GM23338 (cell line): ENCODE measurements around the gene TRIOBP. TPM values are rescaled to one million over a fixed set of nuclear protein-coding genes. Genes with fewer than 3 reads are reported as not detected.

Experiments
- ATAC-seq: fragments of 200-7000 bp; cut with Tn5 transposase; 3 replicates; pipeline ENCODE4 v1.9.1; 2020
- DNase-seq: peaks from one replicate; pipeline ENCODE4 v3.0.0-alpha.2; 2015; ENCODE audit warnings: low spot score
- H2AFZ ChIP-seq: fragments of 200-600 bp; sonication (generic); 2 replicates; pipeline ENCODE4 v1.8.0; 2016; ENCODE audit warnings: antibody characterized with exemption, mild to moderate bottlenecking, moderate library complexity
- H3F3A ChIP-seq: fragments of 200-600 bp; sonication (generic); replicated peaks from 2 replicates; pipeline ENCODE4 v1.8.0; 2017; ENCODE audit warnings: antibody characterized with exemption, mixed run types, low read depth
- H3K27ac ChIP-seq: fragments of 200-600 bp; sonication (generic); 2 replicates; pipeline ENCODE4 v1.6.1; 2016; ENCODE audit warnings: low read depth
- H3K27me3 ChIP-seq: fragments of 200-600 bp; sonication (generic); 2 replicates; pipeline ENCODE4 v1.8.0; 2016; ENCODE audit warnings: mild to moderate bottlenecking, mixed run types, moderate library complexity; ENCODE audit not compliant: insufficient read depth
- H3K36me3 ChIP-seq: fragments of 200-600 bp; sonication (generic); 2 replicates; pipeline ENCODE4 v1.8.0; 2016; ENCODE audit warnings: mild to moderate bottlenecking; ENCODE audit not compliant: insufficient read depth
- H3K4me1 ChIP-seq: fragments of 200-600 bp; sonication (generic); 2 replicates; pipeline ENCODE4 v1.8.0; 2016; ENCODE audit warnings: mild to moderate bottlenecking, moderate library complexity; ENCODE audit not compliant: insufficient read depth
- H3K4me2 ChIP-seq: fragments of 200-600 bp; sonication (generic); 2 replicates; pipeline ENCODE4 v1.7.1; 2017; ENCODE audit warnings: mixed run types
- H3K4me3 ChIP-seq: fragments of 200-600 bp; sonication (generic); 2 replicates; pipeline ENCODE4 v1.6.1; 2016; ENCODE audit warnings: mixed run types
- H3K79me2 ChIP-seq: fragments of 200-600 bp; sonication (generic); replicated peaks from 2 replicates; pipeline ENCODE4 v1.8.0; 2017; ENCODE audit warnings: mild to moderate bottlenecking; ENCODE audit not compliant: insufficient read depth
- H3K9me2 ChIP-seq: fragments of 200-600 bp; sonication (generic); 2 replicates; pipeline ENCODE4 v1.8.0; 2017; ENCODE audit not compliant: insufficient read depth
- H4K20me1 ChIP-seq: fragments of 200-600 bp; sonication (generic); replicated peaks from 2 replicates; pipeline ENCODE4 v1.8.0; 2017; ENCODE audit warnings: mild to moderate bottlenecking; ENCODE audit not compliant: insufficient read depth
- H3K27ac Mint-ChIP-seq: 2 replicates; pipeline ENCODE4 v1.8.0; 2020; ENCODE audit warnings: inconsistent platforms, mild to moderate bottlenecking, moderate library complexity, mixed read lengths
- H3K27me3 Mint-ChIP-seq: 3 replicates; pipeline ENCODE4 v1.8.0; 2022; ENCODE audit warnings: low read depth, mild to moderate bottlenecking, moderate library complexity, mixed read lengths, inconsistent platforms; ENCODE audit not compliant: insufficient read depth, poor library complexity
- H3K36me3 Mint-ChIP-seq: 3 replicates; pipeline ENCODE4 v1.8.0; 2021; ENCODE audit warnings: low read depth, mild to moderate bottlenecking, inconsistent platforms, moderate library complexity, mixed read lengths
- H3K4me1 Mint-ChIP-seq: 3 replicates; pipeline ENCODE4 v1.8.0; 2020; ENCODE audit warnings: mild to moderate bottlenecking, inconsistent platforms, mixed read lengths
- H3K4me3 Mint-ChIP-seq: 3 replicates; pipeline ENCODE4 v1.8.0; 2021; ENCODE audit warnings: moderate library complexity, mild to moderate bottlenecking, inconsistent platforms, mixed read lengths
- H3K9me3 Mint-ChIP-seq: 3 replicates; pipeline ENCODE4 v1.8.0; 2020; ENCODE audit warnings: moderate library complexity, mild to moderate bottlenecking, inconsistent platforms, mixed read lengths
- CREB1 ChIP-seq: fragments of 250-450 bp; sonication (Bioruptor Pico); IDR thresholded peaks from 2 replicates; pipeline ENCODE4 v1.5.0; 2020; ENCODE audit warnings: low read depth, mild to moderate bottlenecking, moderate library complexity
- EZH2phosphoT487 ChIP-seq: fragments of 200-600 bp; sonication (generic); IDR thresholded peaks from one replicate; pipeline ENCODE4 v1.8.1; 2018; ENCODE audit warnings: antibody characterized with exemption; ENCODE audit not compliant: unreplicated experiment
- NANOG ChIP-seq: IDR thresholded peaks from 2 replicates; pipeline ENCODE4 v1.6.1; 2016; ENCODE audit warnings: antibody characterized with exemption, borderline replicate concordance
- STAT1 ChIP-seq: IDR thresholded peaks from one replicate; pipeline ENCODE4 v1.6.1; 2016; ENCODE audit warnings: antibody characterized with exemption; ENCODE audit not compliant: unreplicated experiment
- ZNF114 ChIP-seq: fragments of 250-450 bp; sonication (Bioruptor Pico); IDR thresholded peaks from 2 replicates; pipeline ENCODE4 v1.5.0; 2020; ENCODE audit warnings: mild to moderate bottlenecking, moderate library complexity
- ZNF462 ChIP-seq: fragments of 250-450 bp; sonication (Bioruptor Pico); IDR thresholded peaks from 2 replicates; pipeline ENCODE4 v1.5.0; 2020; ENCODE audit warnings: mild to moderate bottlenecking, moderate library complexity
- polyA plus RNA-seq: library from polyadenylated mRNA; unstranded; fragments of >200 nt; fragmentation: Nextera tagmentation; extraction: Ambion mirVana; gene quantifications from 2 replicates; pipeline ENCODE4 v1.2.1, GENCODE V29; 2016
- total RNA-seq: library from RNA; depleted of rRNA; stranded (reverse); fragments of >200 nt; shearing (Covaris generic); gene quantifications from 2 replicates; pipeline ENCODE4 v1.2.3, GENCODE V29; 2014
- TF ChIP-seq, protein P1 (sequence below): IDR thresholded peaks from one replicate; pipeline ENCODE4 v1.6.1; 2018; ENCODE audit warnings: antibody characterized with exemption; ENCODE audit not compliant: unreplicated experiment

The TRIOBP gene
- total and polyA plus RNA-seq, 2 experiments from 2014 or later: 21.4 to 48.4 TPM

GRCh38 chr22:37792494-37792893, 95.6 kb downstream of the TRIOBP start:
- no peaks in the 10 kb centered on the region for H3K4me1 ChIP-seq
- H3K79me2 ChIP-seq: no peaks in the 10 kb centered on the region
- H3K4me2 ChIP-seq: no peak overlapping the region
- TF ChIP-seq ZNF462 (CRISPR knock-in tag): no peak
- TF ChIP-seq NANOG: no peak
- TF ChIP-seq, protein P1, sequence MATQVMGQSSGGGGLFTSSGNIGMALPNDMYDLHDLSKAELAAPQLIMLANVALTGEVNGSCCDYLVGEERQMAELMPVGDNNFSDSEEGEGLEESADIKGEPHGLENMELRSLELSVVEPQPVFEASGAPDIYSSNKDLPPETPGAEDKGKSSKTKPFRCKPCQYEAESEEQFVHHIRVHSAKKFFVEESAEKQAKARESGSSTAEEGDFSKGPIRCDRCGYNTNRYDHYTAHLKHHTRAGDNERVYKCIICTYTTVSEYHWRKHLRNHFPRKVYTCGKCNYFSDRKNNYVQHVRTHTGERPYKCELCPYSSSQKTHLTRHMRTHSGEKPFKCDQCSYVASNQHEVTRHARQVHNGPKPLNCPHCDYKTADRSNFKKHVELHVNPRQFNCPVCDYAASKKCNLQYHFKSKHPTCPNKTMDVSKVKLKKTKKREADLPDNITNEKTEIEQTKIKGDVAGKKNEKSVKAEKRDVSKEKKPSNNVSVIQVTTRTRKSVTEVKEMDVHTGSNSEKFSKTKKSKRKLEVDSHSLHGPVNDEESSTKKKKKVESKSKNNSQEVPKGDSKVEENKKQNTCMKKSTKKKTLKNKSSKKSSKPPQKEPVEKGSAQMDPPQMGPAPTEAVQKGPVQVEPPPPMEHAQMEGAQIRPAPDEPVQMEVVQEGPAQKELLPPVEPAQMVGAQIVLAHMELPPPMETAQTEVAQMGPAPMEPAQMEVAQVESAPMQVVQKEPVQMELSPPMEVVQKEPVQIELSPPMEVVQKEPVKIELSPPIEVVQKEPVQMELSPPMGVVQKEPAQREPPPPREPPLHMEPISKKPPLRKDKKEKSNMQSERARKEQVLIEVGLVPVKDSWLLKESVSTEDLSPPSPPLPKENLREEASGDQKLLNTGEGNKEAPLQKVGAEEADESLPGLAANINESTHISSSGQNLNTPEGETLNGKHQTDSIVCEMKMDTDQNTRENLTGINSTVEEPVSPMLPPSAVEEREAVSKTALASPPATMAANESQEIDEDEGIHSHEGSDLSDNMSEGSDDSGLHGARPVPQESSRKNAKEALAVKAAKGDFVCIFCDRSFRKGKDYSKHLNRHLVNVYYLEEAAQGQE: no peak
- no peak for TF ChIP-seq ZNF114 (CRISPR knock-in tag)
- no peak for TF ChIP-seq EZH2phosphoT487
- no peak for TF ChIP-seq CREB1 (CRISPR knock-in tag)
- no peak for TF ChIP-seq STAT1
- H3F3A ChIP-seq: no peaks in the 10 kb centered on the region
- no peaks in the 10 kb centered on the region for H3K36me3 Mint-ChIP-seq
- no peak overlapping the region for H2AFZ ChIP-seq
- H3K4me1 Mint-ChIP-seq: 0 out of 3 replicates have a peak, but pooled peaks cover 3% of the 10 kb centered on the region
- H3K4me3 ChIP-seq: no peak overlapping the region
- no peaks in the 10 kb centered on the region for H3K36me3 ChIP-seq
- no peaks in the 10 kb centered on the region for H4K20me1 ChIP-seq
- H3K9me3 Mint-ChIP-seq: no peaks in the 10 kb centered on the region
- no peak overlapping the region for H3K27ac Mint-ChIP-seq
- DNase-seq (no peak), ATAC-seq (no peak)
- peaks cover 7% of the 10 kb centered on the region for H3K27me3 Mint-ChIP-seq
- H3K9me2 ChIP-seq: no peaks in the 10 kb centered on the region
- H3K4me3 Mint-ChIP-seq: no peak overlapping the region
- no peak overlapping the region for H3K27ac ChIP-seq
- H3K27me3 ChIP-seq: peaks cover 8% of the 10 kb centered on the region; the same call in 1 of the 2 replicates
